Measurements from ENCODE around the gene ADIPOR1.
A peak's percentile ranks its signal among the peaks of the same experiment; 100 is the strongest.
"Not testable (repeated sequence)": the region's sequence is repeated elsewhere in the genome, so short reads cannot be mapped to it uniquely, and the experiment has no call there.

Gene ADIPOR1, protein sequence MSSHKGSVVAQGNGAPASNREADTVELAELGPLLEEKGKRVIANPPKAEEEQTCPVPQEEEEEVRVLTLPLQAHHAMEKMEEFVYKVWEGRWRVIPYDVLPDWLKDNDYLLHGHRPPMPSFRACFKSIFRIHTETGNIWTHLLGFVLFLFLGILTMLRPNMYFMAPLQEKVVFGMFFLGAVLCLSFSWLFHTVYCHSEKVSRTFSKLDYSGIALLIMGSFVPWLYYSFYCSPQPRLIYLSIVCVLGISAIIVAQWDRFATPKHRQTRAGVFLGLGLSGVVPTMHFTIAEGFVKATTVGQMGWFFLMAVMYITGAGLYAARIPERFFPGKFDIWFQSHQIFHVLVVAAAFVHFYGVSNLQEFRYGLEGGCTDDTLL

DNA sequence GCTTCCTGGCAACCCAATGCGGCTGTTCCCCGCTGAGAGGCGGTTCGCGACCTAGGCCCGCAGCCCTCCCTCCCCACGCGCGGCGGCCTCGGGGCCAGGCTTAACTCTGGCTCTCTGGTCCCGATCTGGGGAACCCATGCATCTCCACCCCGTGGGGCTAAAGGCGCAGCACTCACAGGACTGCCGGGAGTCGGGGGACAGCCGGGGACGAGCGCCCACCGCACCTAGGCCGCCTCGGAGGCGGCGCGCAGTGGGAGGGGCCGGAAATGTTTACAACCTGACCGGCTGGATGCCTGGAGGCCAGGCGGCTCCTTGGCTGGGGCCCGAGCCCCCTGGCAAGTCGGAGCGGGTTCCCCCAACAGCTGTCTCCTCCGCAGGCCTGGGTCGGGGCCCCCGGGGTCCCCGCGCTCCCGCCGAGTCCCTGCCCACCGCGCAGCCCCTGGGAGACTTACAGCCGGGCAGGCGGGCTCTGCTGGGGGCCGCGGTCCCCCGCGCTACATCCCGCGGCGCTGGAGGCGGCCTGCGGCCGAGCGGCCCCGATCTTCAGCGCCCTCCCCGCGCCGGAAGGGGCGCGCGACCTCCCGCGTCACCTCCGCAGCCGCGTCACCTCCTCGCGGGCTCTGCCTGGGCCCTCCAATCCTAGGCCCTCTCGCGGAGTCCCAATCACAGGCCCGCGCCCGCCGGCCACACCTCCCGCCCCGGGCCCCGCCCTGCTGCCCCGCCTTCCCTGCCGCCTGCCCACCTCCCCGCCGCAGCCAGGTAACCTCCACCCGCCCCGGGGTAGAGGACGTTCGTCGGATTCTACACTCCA lies at the start of gene ADIPOR1:
TSS of gene ADIPOR1 (minus strand) at position 580 of the 811 bp plus-strand sequence. CDS start 7,242 bp downstream, outside the sequence.
- DNase-seq, result peak; percentile 53

DNA sequence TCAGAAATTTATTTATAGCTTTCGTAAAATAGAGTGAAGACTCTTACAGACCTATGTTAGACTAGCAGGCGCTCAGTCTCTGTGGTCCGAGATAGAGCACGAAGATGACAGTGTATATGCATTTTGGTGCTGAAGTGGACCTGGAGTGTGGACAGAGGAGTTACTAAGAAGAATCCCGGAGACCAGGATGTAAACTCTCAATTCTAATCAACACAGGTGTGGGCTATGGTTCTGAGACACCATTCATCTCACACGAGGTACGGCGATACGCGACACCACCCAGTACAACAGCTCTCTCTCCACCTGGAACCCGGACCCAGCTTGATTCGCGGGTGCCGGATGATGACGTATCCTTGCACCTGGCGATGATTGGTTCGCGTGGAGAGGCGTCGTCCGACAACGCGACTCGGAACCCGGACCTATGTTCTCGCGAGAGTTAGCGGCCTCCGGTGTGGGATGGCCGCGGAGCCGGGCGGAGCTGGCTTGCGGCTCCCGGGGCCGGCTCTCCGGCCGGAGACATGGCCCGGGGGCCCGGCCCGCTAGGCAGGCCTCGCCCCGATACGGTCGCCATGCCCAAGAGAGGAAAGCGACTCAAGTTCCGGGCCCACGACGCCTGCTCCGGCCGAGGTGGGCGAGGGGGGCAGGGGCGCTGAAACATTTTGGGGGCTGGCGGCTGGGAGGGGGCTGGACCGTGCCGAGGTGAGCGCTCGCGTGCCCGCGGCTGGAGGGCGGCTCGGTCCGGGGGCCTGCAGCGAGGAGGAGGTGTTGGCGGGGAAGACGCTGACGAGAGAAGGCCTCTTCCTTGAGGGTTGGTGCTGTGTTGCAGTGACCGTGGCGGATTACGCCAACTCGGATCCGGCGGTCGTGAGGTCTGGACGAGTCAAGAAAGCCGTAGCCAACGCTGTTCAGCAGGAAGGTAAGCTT lies 49.1 kb upstream of the ADIPOR1 start, which contains the start of gene TMEM183A:
TSS of gene TMEM183A (plus strand) at position 427 of the 924 bp plus-strand sequence. CDS start at position 519, 92 bp downstream.
- peak; percentile 93 for DNase-seq

DNA sequence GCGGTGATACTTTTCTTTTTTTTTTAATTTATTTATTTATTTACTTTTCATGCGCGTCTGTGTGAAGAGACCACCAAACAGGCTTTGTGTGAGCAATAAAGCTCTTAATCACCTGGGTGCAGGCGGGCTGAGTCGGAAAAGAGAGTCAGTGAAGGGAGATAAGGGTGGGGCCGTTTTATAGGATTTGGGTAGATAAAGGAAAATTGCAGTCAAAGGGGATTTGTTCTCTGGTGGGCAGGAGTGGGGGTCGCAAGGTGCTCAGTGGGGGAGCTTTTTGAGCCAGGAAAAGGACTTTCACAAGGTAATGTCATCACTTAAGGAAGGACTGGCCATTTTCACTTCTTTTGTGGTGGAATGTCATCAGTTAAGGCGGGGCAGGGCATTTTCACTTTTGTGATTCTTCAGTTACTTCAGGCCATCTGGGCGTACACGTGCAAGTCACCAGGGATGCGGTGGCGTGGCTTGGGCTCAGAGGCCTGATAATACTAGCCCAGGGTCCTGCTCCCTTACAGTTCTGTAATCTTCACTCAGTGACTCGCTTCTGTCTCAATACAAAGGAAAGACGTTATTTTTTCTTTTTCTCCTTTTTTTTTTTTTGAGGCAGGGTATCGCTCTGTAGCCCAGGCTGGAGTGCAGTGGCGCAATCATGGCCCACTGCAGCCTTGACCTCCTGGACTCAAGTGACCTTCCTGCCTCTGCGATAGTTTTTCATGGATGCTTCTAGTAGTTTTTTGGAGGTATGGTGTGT lies 47.5 kb upstream of the ADIPOR1 start:
- DNase-seq, result not testable (repeated sequence)

DNA sequence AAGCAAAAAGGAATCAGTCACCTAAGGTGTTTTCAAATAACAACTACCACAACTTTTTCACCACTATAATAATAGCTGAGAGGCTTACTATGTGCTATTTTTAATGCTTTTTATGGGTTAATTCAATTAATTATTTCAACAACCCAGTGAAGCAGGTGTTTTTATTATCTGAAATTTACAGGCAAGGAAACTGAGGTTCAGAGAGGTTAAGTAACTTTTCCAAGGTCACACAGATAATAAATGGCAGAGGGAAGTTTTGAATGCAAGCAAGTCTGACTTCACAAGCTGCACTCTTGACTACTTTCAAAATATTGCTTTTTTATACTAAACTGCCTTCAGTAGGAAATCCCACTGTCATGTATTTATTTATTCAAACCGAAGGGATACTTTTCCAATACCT lies 44.8 kb upstream of the ADIPOR1 start:
- no peak for DNase-seq

DNA sequence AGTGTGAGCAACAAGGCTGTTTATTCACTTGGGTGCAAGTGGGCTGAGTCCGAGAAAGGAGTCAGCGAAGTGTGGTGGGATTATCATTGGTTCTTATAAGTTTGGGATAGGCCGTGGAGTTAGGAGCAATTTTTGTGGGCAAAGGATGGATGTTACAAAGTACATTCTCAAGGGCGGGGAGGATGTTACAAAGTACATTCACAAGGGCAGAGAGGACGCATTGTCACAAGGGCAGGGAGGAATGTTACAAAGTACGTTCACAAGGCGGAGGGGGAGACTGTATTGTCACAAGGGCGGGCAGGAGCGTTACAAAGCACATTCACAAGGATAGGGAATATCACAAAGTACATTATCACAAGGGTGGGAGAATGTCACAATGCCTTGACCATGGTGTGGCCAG lies 43.9 kb upstream of the ADIPOR1 start:
- no peak for DNase-seq

DNA sequence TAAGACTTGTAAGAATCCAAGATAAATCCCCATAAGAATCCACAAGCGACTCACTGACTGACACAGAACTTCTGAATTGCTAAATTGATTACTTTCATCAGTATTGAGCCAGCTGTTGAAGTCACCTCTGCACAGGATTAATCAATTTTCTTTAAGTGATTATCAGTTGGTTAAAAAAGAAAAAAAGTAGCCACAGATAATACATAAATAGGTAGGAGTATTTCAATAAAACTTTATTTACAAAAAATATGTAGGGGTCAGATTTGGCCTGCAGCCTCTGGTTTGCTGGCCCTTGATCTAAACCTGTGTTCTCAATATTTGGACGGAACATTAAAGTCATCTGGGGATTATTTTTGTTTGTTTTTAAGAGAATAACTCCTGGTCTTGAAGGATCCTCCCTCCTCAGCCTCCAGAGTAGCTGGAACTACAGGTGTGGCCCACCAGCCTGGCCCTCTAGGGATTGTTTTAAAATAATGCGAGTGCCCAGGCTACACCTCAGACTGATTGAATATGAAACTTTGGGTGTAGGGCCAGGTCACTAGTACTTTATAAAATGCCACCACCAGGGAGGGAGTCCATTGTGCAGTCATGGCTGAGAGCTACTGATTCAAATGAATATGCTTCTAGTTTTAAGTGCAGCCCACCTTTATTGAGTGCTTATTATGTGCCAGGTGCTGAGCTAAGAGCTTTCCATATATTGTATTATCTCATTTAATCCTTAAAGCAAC lies 42.3 kb upstream of the ADIPOR1 start:
- DNase-seq, result no peak

DNA sequence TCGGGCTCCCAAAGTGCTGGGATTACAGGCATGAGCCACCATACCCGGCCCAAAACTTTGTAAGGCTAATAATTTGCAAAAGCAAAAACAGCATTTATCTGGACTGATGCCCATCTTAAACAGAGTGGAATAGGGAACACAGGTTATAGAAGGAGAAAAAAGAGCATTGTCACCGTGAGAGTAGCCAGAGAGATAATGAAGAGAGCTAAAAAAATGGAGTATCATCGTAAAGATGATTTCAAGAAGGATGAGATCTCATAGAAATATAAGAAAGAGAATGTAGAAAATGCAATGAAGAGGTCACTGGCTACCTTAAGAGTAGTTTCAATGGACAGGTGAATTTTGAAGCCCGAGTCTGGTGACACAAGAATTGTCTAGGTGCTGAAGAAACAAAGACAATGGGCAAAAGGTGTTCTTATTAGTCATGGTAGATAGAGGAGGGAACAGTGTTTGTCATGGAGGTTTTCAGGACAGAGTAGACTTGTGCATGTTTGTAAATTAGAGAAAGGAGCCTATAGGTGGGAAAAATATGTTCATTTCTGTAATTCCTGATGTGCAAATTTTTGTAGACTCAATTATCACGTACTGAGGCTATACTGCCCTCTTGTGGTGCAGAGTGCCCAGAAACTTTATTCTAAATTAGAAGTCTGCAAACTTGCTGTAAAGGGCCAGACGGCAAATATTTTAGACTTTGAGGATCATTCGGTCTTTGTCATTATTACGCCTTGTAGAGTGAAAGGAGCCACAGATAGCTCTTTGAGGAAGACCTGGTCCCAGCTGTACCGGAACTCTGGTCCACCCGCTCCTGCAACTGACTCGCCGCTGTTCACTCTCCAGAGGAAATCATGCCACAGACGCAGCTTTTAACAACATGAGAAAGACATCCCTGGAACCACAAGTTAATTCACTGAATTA lies 41.0 kb upstream of the ADIPOR1 start:
- peak; percentile 60 for DNase-seq

DNA sequence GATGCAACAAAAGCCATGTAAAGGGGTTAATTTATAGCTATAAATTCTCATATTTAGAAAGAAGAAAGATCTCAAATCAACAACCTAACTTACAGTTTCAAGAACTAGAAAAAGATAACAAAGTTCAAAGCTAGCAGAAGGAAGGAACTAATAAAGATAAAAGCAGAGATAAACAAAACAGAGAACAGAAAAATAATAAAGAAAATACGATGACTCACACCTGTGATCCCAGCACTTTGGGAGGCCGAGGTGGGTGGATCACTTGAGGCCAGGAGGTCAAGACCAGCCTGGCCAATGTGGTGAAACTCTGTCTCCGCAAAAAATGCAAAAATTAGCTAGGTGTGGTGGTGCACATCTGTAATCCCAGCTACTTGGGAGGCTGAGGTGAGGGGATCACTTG lies 36.6 kb upstream of the ADIPOR1 start:
- DNase-seq, result no peak

DNA sequence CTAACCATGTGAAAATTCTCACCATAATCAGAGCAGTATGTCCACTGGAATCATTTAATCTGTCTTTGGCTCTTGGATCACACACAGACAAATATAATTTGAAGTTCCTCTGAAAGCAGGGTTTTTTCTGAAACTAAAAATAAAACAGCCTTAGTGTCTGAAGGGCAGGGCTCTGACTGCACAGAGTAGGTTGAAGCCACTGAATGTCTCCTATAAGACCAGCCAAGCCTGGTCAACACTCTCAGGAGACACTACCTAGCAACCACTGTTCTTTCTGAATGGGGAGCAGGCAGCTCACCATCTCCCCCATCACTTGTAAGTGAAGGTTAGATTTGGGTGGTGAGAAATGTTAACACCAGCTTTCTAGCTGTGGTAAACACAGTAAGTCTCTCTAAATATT lies 33.0 kb upstream of the ADIPOR1 start:
- no peak for DNase-seq

DNA sequence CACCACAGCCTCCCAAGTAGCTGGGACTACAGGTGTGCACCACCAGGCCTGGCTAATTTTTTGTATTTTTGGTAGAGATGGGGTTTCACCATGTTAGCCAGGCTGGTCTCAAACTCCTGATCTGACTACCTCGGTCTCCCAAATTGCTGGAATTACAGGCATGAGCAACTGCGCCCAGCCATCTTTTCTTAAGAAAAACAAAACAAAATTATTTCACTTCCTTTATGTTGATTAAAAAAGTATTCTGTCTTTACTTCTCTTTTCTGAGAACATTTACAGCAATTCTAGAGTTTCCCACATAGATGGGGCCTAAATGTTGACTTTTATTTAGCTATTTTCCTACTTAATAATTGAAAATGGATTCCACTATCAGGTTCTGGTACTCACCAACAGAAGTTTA lies 31.8 kb upstream of the ADIPOR1 start:
- no peak for DNase-seq

DNA sequence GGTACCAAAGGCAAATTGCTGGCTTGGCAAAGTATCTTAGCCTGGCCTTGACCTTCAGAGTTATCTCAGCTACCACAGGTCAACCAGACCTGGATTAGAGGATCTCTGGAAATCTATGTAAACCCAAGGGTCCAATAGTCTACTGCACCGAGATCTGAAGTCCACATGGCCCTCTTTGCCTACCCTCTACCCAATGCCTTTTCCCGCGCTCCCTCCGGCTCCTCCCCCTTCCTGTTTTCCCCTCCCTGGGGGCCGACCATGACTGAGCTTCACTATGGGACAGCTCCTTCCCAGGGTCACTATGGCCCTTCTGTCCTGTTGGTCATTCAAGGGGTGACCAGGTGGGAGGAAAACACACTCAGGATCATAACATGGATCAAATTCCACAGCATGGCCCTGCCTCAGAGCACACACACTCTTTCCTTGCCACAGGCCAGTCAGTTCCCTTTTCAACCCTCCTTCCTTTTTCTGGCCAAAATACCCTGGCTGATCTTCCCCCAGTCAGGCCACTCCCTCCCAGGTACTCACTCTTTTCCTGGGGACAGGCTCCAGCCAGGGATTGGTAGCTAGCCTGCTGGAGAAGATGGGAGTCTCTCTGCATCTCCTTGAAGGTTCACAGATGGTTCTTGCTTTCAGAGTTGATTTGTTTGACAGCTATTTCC lies 29.9 kb upstream of the ADIPOR1 start:
- no peak for DNase-seq

DNA sequence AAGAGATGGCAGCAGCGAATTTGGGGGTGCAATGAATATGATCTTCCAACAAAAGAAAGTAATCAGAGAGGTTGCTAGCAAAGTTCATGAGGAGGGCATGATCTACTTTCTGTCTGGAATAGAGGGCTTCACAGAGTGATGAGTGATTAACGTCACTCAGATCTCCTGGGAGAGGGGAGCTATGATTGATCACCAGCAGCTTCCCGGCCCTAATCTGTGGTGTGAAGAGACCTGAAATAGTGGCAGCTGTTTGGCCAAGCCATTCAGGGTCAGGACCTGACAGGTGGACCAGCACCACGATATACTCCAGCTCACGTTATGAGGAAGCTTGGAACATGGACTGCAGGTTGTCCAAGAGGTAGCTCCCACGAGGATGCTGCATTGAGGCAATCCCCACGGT lies 29.1 kb upstream of the ADIPOR1 start:
- no peak for DNase-seq

DNA sequence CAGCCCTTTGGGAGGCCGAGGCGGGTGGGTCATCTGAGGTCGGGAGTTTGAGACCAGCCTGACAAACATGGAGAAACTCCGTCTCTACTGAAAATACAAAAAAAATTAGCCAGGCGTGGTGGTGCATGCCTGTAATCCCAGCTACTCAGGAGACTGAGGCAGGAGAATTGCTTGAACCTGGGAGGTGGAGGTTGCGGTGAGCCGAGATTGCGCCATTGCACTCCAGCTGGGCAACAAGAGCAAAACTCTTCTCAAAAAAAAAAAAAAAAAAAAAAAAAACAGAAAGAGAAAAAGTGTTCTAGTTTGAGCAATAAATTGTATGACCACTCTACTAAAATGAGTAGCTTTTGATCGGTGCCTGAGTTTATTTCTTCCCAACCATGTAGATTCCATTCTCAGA lies 28.0 kb upstream of the ADIPOR1 start:
- not testable (repeated sequence) for DNase-seq

DNA sequence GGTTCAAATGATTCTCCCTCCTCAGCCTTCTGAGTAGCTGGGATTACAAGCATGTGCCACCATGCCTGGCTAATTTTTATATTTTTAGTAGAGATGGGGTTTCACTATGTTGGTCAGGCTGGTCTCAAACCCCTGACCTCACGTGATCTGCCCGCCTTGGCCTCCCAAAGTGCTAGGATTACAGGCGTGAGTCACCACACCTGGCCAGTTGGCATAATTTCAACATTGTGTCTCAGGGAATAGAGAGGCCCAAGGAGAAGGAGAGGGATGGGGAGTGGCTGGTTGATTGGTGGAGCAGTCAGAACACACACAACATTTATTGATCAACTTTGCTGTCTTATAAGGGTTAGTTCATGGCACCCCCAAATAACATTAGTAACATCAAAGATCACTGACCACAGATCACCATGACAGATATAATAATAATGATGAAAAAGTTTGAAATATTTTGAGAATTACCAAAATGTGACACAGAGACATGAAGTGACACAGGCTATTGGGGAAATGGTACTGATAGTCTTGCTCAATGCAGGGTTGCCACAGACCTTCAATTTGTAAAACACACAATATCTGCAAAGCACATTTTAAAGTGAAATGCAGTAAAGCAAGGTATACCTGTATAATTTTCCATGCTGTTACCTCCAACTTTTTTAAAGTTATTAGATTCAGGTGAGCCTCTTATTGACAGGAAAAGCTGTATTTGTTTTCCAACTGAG lies 24.8 kb upstream of the ADIPOR1 start:
- no peak for DNase-seq

DNA sequence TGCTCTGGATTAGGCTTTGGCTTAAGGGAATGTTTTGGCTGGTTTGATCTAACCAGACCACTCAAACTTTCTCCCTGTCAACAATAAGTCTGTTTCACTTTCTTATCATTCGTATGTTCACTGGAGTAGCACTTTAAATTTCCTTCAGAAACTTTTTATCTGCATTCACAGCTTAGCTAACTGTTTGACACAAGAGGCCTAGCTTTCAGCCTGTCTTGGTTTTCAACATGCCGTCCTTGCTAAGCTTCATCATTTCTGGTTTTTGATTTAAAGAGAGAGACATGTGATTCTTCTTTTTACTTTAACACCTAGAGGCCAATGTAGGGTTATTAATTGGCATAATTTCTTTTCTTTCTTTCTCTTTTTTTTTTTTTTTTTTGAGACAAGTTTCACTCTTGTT lies 23.8 kb upstream of the ADIPOR1 start:
- no peak for DNase-seq

DNA sequence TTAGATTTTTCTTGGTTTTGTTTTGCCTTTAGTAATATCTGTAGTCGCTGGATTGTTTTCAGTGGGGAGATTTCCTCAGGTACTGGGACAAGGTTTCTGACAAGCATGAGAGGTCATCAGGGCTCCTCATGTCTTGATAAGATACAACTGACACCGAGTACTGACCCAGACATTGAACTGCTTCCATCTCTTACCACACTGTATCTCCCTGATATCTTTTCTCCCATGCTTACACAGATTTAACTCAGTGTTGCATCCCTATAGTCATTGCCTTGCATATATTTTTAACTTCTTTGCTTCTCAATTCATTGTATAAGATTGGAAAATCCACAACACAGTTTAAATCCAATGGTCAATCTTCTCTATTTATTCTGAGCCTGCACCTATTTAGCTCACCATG lies 21.3 kb upstream of the ADIPOR1 start:
- DNase-seq, result no peak

DNA sequence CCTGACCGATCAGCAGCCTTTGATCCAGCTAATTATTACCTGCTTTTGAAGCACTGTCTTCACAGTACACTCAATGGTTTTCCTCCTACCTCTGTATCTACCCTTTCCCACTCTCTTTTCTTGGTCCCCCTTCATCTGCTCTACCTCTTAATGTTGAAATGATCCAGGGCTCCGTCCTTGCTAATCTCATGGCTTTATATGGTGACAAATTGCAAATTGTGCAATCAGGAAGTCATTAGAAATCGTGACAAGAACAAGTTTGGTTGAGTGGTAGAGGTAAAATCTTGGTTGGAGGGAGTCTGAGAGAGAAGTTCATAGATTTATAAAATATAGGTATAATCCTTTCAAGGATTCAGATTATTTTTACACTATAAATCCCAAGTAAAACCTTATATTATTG lies 18.5 kb upstream of the ADIPOR1 start:
- no peak for DNase-seq

DNA sequence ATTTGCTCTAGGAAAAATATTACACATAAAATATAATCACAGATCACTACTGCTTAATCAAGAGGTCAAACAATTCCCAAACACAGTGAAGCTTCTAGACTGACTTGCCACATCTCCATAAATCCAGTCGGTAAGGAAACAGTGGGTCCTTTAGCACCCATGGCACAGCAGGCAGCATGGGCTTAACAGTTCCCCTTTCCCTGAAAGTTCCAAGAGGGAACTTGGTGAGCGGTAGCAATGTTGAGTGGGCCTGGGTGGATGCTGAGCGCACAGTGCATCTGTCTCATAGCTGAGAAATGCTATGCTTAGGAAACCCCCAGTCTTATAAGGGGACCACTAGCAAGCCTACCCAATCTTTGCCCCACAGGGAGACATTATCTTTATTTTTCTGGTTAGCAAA lies 16.7 kb upstream of the ADIPOR1 start:
- DNase-seq, result no peak

DNA sequence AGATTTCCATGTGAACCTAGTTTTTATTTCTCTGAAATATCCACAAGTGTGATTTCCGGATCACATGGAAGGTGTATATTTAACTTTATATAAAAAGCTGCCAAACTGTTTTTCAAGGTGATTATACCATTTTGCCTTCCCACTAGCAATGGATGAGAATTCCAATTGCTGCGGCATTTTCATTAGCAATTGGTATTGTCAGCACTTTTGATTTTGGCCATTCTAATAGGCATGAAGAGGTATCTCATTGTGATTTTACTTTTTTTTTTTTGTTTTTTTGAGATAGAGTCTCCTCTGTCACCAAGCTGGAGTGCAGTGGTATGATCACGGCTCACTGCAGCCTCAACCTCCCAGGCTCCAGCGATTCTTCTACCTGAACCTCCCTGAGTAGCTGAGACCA lies 13.9 kb upstream of the ADIPOR1 start:
- no peak for DNase-seq

Measured in NCI-H1694 treated with DMSO at 0.1 percent for 48 hours (cell line).